HUES48 (cell line): ENCODE results near the gene ODF4.
"Not testable (repeated sequence)": the region's sequence is repeated elsewhere in the genome, so short reads cannot be mapped to it uniquely, and the experiment has no call there.

Source experiments
- H3K27ac ChIP-seq: one replicate; pipeline ENCODE4 v1.7.0; 2013; ENCODE audit warnings: low read depth, low read length, inconsistent platforms
- H3K27me3 ChIP-seq: 2 replicates; pipeline ENCODE4 v1.6.1; 2013; ENCODE audit warnings: mild to moderate bottlenecking, low read length; ENCODE audit not compliant: control insufficient read depth, insufficient read depth
- H3K36me3 ChIP-seq: 2 replicates; pipeline ENCODE4 v1.6.1; 2013; ENCODE audit warnings: low read length; ENCODE audit not compliant: control insufficient read depth, insufficient read depth
- H3K4me1 ChIP-seq: 2 replicates; pipeline ENCODE4 v1.6.1; 2013; ENCODE audit warnings: mild to moderate bottlenecking, low read length; ENCODE audit not compliant: control insufficient read depth, insufficient read depth
- H3K4me3 ChIP-seq: 2 replicates; pipeline ENCODE4 v1.5.1; 2013; ENCODE audit warnings: mild to moderate bottlenecking, low read depth, low read length
- H3K9ac ChIP-seq: 2 replicates; pipeline ENCODE4 v1.6.1; 2013; ENCODE audit warnings: mild to moderate bottlenecking, low read depth, low read length, moderate library complexity
- H3K9me3 ChIP-seq: 2 replicates; pipeline ENCODE4 v1.6.1; 2013; ENCODE audit warnings: low read length; ENCODE audit not compliant: control insufficient read depth, insufficient read depth

Gene ODF4

DNA sequence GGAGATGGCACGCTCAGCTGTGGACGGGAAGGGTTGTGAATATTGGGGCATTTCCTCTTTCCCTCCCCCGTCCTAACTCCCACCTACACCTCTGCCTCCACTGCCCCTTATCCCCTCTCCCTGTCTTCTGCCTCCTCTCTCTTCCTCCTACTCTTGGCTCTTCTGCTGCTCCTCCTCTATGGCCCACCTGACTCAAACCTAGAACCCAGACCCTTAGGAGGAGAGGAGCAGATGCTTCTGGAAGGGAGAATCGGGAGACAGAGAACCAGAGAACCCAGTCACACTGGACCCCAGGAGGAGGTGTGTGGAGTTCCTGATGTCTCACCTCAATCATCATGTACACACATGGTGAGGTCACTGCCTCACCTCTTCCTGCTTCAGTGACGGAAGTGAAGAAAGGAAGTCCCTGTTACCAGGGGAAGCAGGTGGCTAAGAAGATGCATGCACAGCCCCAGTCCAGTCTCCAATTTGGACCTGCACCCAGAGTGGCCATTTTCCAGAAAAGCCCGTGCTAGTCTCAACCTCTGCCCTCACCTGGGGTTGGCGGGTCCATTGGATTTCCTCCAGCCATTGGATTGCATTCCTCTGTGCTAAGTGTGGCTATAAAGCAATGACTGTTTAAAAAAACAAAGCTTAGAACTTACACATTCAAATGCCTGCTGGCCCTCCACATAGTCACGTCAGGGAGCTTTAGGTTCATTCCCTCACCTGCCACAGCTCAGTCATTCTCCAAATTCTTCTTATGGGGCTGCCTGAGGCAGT, 54.0 kb downstream of the ODF4 start:
- Histone ChIP-seq H3K36me3 (no peaks in the 10 kb centered on the region), H3K9ac (no peak overlapping the region), H3K27me3 (no peaks in the 10 kb centered on the region), H3K27ac (no peak overlapping the region), H3K4me3 (no peak overlapping the region), H3K9me3 (no peaks in the 10 kb centered on the region), H3K4me1 (peaks cover 10% of the 10 kb centered on the region)

DNA sequence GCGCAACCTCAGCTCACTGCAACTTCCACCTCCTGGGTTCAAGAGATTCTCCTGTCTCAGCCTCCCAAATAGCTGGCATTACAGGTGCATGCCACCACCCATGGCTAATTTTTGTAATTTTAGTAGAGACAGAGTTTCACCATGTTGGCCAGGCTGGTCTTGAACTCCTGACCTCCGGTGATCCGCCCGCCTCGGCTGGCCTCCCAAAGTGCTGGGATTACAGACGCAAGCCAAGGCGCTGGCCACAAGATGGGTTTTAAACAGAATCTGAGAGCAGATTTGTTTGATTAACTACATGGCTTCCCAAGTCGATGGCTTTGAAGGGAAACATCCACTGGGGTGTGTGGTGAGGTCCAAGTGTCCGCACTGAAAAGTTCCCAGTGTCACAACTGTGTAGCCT, 54.9 kb downstream of the ODF4 start:
- not testable (repeated sequence) for H3K9me3 ChIP-seq, H3K27ac ChIP-seq, H3K36me3 ChIP-seq, H3K9ac ChIP-seq, H3K4me3 ChIP-seq, H3K4me1 ChIP-seq, H3K27me3 ChIP-seq
